HepG2 (cell line): Measurements from ENCODE around the gene TRAPPC5. TPM values are rescaled to one million over a fixed set of nuclear protein-coding genes. Genes with fewer than 3 reads are reported as not detected.

Experiments used
- ASH2L ChIP-seq: fragments of 300-600, 200-600 bp; sonication (generic); IDR thresholded peaks from 2 replicates; pipeline ENCODE4 v1.7.0; 2017; ENCODE audit warnings: low read depth, mild to moderate bottlenecking, moderate library complexity, mixed read lengths, low read length; ENCODE audit not compliant: insufficient read length
- CEBPG ChIP-seq: IDR thresholded peaks from 2 replicates; pipeline ENCODE4 v1.6.1; 2016
- CHD2 ChIP-seq: IDR thresholded peaks from 2 replicates; pipeline ENCODE4 v1.6.1; 2011; ENCODE audit warnings: low read depth, low read length, improper control_type of control experiment
- ETV5 ChIP-seq: IDR thresholded peaks from 2 replicates; pipeline ENCODE4 v1.6.1; 2018; ENCODE audit warnings: missing biosample characterization, missing genetic modification reagents, inconsistent platforms, borderline replicate concordance
- FOXP1 ChIP-seq, 2 experiments: fragments of 450-650 bp in 1 of 2; IDR thresholded peaks; 2 replicates each; pipeline ENCODE4 v1.6.1; 2017 to 2018; ENCODE audit warnings: antibody characterized with exemption in 1 of 2
- HNRNPLL ChIP-seq: fragments of 200-400 bp; formaldehyde crosslinking; IDR thresholded peaks from 2 replicates; pipeline ENCODE4 v1.6.1; 2017; ENCODE audit warnings: mild to moderate bottlenecking, low read depth, low read length; ENCODE audit not compliant: poor library complexity, severe bottlenecking
- LCORL ChIP-seq, 2 experiments: fragments of 450-650 bp in 1 of 2; sonication (generic) in 1 of 2; formaldehyde crosslinking in 1 of 2; IDR thresholded peaks; 2 replicates each; pipeline versions ENCODE4 v1.5.0 to v1.6.1; 2017 to 2020; ENCODE audit warnings: antibody characterized with exemption in 1 of 2, missing genetic modification reagents in 1 of 2
- MAZ ChIP-seq, 2 experiments: sonication (generic) in 1 of 2; formaldehyde crosslinking in 1 of 2; IDR thresholded peaks; 2 replicates each; pipeline versions ENCODE4 v1.5.0 to v1.6.1; 2012 to 2020; ENCODE audit warnings: low read depth in 2 of 2, mild to moderate bottlenecking in 2 of 2, borderline replicate concordance in 1 of 2, improper control_type of control experiment in 1 of 2, low read length in 1 of 2, missing genetic modification reagents in 1 of 2, moderate library complexity in 1 of 2
- NFE2L1 ChIP-seq: sonication (generic); formaldehyde crosslinking; IDR thresholded peaks from 2 replicates; pipeline ENCODE4 v1.4.0; 2020; ENCODE audit warnings: missing genetic modification reagents, mild to moderate bottlenecking, borderline replicate concordance
- NFE2L2 ChIP-seq: fragments of 150-350 bp; IDR thresholded peaks from 2 replicates; pipeline ENCODE4 v1.6.1; 2014; ENCODE audit warnings: low read length
- RBAK ChIP-seq: sonication (generic); formaldehyde crosslinking; IDR thresholded peaks from 2 replicates; pipeline ENCODE4 v1.5.1; 2020; ENCODE audit warnings: mild to moderate bottlenecking, missing genetic modification reagents
- TRAFD1 ChIP-seq: sonication (generic); formaldehyde crosslinking; IDR thresholded peaks from 2 replicates; pipeline ENCODE4 v1.5.1; 2020; ENCODE audit warnings: missing genetic modification reagents, mild to moderate bottlenecking, borderline replicate concordance
- XRCC5 ChIP-seq: fragments of 200-400 bp; formaldehyde crosslinking; optimal IDR thresholded peaks from 2 replicates; pipeline ENCODE3; 2017; ENCODE audit warnings: mild to moderate bottlenecking, low read length
- ZBTB38 ChIP-seq: sonication (generic); formaldehyde crosslinking; IDR thresholded peaks from 2 replicates; pipeline ENCODE4 v1.5.1; 2020; ENCODE audit warnings: mild to moderate bottlenecking, missing genetic modification reagents
- ZNF558 ChIP-seq: sonication (generic); formaldehyde crosslinking; IDR thresholded peaks from 2 replicates; pipeline ENCODE4 v1.9.0; 2022; ENCODE audit warnings: mild to moderate bottlenecking, missing genetic modification reagents, borderline replicate concordance
- ZNF580 ChIP-seq: IDR thresholded peaks from 2 replicates; pipeline ENCODE4 v1.6.1; 2016; ENCODE audit warnings: low read depth, borderline replicate concordance
- ZNF605 ChIP-seq: sonication (generic); formaldehyde crosslinking; IDR thresholded peaks from 2 replicates; pipeline ENCODE4 v1.8.0; 2022; ENCODE audit warnings: mild to moderate bottlenecking, missing genetic modification reagents
- ZNF781 ChIP-seq: sonication (generic); formaldehyde crosslinking; IDR thresholded peaks from 2 replicates; pipeline ENCODE4 v1.5.1; 2020; ENCODE audit warnings: borderline replicate concordance, mild to moderate bottlenecking, missing genetic modification reagents; ENCODE audit errors: not compliant biosample characterization
- ZNF891 ChIP-seq: sonication (generic); formaldehyde crosslinking; IDR thresholded peaks from 2 replicates; pipeline ENCODE4 v1.5.0; 2020; ENCODE audit warnings: mild to moderate bottlenecking, missing genetic modification reagents
- ZSCAN12 ChIP-seq: sonication (generic); formaldehyde crosslinking; IDR thresholded peaks from 2 replicates; pipeline ENCODE4 v1.9.0; 2021; ENCODE audit warnings: mild to moderate bottlenecking, missing genetic modification reagents
- polyA plus RNA-seq, 8 experiments: library from polyadenylated mRNA; depleted of rRNA in 3 of 8; stranded (reverse) in 7 of 8; unstranded in 1 of 8; fragments of >200 nt; fragmentation: Illumina TruSeq in 4 of 8; extraction: Trizol in 4 of 8; gene quantifications; 2 replicates each; pipeline versions ENCODE4 v1.2.1 to v1.2.3, GENCODE V29; 2011 to 2016; ENCODE audit warnings: low read depth in 4 of 8, missing spikeins in 1 of 8, mixed read lengths in 1 of 8; ENCODE audit not compliant: insufficient read depth in 1 of 8
- total RNA-seq, 5 experiments: library from RNA; depleted of rRNA; stranded (reverse); fragments of >200 nt; fragmentation: Illumina TruSeq; extraction: Trizol; gene quantifications; 2 replicates each; pipeline ENCODE4 v1.2.3, GENCODE V29; 2016; ENCODE audit warnings: low read depth in 1 of 5
- TF ChIP-seq, protein P1 (sequence below): sonication (generic); formaldehyde crosslinking; IDR thresholded peaks from 2 replicates; pipeline ENCODE4 v1.4.0; 2020; ENCODE audit warnings: mild to moderate bottlenecking, missing genetic modification reagents, borderline replicate concordance

TRAPPC5 gene
- total and polyA plus RNA-seq, 2 of the 13 experiments (the other 11 are each of a cell fraction or from before 2014, with no cell fraction given) = 38.5 to 78.7 TPM

DNA sequence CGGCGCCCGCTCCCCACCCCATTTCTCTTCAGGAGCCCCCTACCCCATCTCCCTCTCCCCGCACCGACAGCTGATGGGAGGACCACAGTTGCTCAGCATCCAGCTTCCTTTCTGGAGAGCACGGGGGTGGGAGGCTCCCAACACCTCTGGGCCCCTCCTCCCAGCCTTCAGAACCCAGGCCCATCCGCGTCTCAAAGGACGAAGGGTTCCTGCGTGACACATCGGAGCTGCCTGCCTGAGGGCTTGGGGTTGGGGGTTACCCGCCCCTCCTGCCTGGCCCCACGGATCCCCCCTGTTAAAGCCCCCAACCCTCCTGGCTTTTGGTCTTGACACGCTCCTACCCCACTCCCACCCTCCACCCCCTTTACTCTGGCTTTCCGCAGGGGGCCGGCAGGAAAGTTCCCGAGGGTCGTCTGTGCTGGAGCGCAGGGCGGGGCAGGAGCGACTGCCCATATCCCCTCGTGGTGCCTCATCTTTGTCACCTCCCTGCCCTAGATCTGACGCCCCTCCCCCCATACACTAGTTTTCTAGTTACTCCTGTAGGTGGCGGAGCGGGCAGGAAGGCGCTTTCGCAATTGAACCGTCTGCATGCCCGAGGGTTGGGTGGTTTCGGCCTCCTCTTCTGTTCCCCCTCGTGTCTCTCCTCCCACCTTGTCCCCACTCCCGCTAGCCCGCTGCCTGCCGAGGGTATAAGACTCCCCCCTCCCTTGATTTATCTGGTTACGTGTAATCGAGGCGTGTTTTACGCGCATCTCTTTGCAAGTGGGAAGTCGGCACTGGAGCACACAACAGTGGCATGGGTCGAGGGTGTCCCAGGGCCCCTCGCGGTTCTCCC lies 924 bp downstream of the TRAPPC5 start (continued):
- no peak for TF ChIP-seq NFE2L2
- TF ChIP-seq RBAK (CRISPR knock-in tag) = 0 out of 2 replicates have a peak, but pooled peaks have one; percentile 22
- 0 out of 2 replicates have a peak, but pooled peaks have one; percentile 16 for TF ChIP-seq ZNF558 (CRISPR knock-in tag)
- no peak for TF ChIP-seq ZNF891 (CRISPR knock-in tag)
- no peak for TF ChIP-seq LCORL (IDR thresholded peaks at IDR 0.05)
- peak; percentile 47; the same call in 1 of the 2 replicates for TF ChIP-seq LCORL (CRISPR knock-in tag; IDR thresholded peaks at IDR 0.05)
- peak; percentile 92 for TF ChIP-seq CEBPG (CRISPR knock-in tag)
- TF ChIP-seq MAZ (IDR thresholded peaks at IDR 0.05; ENCODE audit: borderline replicate concordance, low read depth, low read length) = peak; percentile 55; the same call in 1 of the 2 replicates
- TF ChIP-seq MAZ (CRISPR knock-in tag; IDR thresholded peaks at IDR 0.05; ENCODE audit: low read depth) = no peak
- TF ChIP-seq TRAFD1 (CRISPR knock-in tag) = no peak
- TF ChIP-seq ZBTB38 (CRISPR knock-in tag) = peak; percentile 18; the same call in 1 of the 2 replicates
- TF ChIP-seq ETV5 (CRISPR knock-in tag) = no peak
- TF ChIP-seq FOXP1 (IDR thresholded peaks at IDR 0.05) = no peak
- TF ChIP-seq FOXP1 (CRISPR knock-in tag; IDR thresholded peaks at IDR 0.05) = 0 out of 2 replicates have a peak, but pooled peaks have one; percentile 20
- 0 out of 2 replicates have a peak, but pooled peaks have one; percentile 37 for TF ChIP-seq ZNF580
- TF ChIP-seq XRCC5 = peak; percentile 83
- no peak for TF ChIP-seq ZSCAN12 (CRISPR knock-in tag)
- TF ChIP-seq ZNF781 (CRISPR knock-in tag) = no peak
- TF ChIP-seq CHD2 = peak; percentile 56; the same call in 1 of the 2 replicates
- TF ChIP-seq ASH2L = no peak
- TF ChIP-seq, protein P1, sequence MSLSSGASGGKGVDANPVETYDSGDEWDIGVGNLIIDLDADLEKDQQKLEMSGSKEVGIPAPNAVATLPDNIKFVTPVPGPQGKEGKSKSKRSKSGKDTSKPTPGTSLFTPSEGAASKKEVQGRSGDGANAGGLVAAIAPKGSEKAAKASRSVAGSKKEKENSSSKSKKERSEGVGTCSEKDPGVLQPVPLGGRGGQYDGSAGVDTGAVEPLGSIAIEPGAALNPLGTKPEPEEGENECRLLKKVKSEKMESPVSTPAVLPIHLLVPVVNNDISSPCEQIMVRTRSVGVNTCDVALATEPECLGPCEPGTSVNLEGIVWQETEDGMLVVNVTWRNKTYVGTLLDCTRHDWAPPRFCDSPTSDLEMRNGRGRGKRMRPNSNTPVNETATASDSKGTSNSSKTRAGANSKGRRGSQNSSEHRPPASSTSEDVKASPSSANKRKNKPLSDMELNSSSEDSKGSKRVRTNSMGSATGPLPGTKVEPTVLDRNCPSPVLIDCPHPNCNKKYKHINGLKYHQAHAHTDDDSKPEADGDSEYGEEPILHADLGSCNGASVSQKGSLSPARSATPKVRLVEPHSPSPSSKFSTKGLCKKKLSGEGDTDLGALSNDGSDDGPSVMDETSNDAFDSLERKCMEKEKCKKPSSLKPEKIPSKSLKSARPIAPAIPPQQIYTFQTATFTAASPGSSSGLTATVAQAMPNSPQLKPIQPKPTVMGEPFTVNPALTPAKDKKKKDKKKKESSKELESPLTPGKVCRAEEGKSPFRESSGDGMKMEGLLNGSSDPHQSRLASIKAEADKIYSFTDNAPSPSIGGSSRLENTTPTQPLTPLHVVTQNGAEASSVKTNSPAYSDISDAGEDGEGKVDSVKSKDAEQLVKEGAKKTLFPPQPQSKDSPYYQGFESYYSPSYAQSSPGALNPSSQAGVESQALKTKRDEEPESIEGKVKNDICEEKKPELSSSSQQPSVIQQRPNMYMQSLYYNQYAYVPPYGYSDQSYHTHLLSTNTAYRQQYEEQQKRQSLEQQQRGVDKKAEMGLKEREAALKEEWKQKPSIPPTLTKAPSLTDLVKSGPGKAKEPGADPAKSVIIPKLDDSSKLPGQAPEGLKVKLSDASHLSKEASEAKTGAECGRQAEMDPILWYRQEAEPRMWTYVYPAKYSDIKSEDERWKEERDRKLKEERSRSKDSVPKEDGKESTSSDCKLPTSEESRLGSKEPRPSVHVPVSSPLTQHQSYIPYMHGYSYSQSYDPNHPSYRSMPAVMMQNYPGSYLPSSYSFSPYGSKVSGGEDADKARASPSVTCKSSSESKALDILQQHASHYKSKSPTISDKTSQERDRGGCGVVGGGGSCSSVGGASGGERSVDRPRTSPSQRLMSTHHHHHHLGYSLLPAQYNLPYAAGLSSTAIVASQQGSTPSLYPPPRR = 0 out of 2 replicates have a peak, but pooled peaks have one; percentile 13
- TF ChIP-seq HNRNPLL = peak; percentile 27
- TF ChIP-seq NFE2L1 (CRISPR knock-in tag) = no peak
- peak; percentile 38; the same call in 1 of the 2 replicates for TF ChIP-seq ZNF605 (CRISPR knock-in tag)
